Retinal pigment epithelial cell (primary cell): ENCODE measurements around the gene SLC49A4.

Experiments used
- DNase-seq: peaks from one replicate; pipeline ENCODE4 v3.0.0-alpha.2; 2010; ENCODE audit warnings: low read depth
- H3K4me3 ChIP-seq: 2 replicates; pipeline ENCODE4 v1.5.1; 2011; ENCODE audit warnings: mild to moderate bottlenecking, low read length, control low read depth, moderate library complexity
- TF ChIP-seq, protein P1 (sequence below): conservative IDR thresholded peaks from 2 replicates; pipeline ENCODE4 v1.5.1; 2011; ENCODE audit warnings: low read depth, low read length, control low read depth, inconsistent platforms

Gene SLC49A4

GRCh38 chr3:122873741-122874515 is 79.1 kb downstream of the SLC49A4 start:
- TF ChIP-seq, protein P1, sequence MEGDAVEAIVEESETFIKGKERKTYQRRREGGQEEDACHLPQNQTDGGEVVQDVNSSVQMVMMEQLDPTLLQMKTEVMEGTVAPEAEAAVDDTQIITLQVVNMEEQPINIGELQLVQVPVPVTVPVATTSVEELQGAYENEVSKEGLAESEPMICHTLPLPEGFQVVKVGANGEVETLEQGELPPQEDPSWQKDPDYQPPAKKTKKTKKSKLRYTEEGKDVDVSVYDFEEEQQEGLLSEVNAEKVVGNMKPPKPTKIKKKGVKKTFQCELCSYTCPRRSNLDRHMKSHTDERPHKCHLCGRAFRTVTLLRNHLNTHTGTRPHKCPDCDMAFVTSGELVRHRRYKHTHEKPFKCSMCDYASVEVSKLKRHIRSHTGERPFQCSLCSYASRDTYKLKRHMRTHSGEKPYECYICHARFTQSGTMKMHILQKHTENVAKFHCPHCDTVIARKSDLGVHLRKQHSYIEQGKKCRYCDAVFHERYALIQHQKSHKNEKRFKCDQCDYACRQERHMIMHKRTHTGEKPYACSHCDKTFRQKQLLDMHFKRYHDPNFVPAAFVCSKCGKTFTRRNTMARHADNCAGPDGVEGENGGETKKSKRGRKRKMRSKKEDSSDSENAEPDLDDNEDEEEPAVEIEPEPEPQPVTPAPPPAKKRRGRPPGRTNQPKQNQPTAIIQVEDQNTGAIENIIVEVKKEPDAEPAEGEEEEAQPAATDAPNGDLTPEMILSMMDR = no peak
- DNase-seq = no peak
- H3K4me3 ChIP-seq = no peak overlapping the region

GRCh38 chr3:122875547-122876127 is 80.8 kb downstream of the SLC49A4 start:
- TF ChIP-seq, protein P1 = no peak
- no peak for DNase-seq
- H3K4me3 ChIP-seq = no peak overlapping the region

GRCh38 chr3:122880173-122880572 is 85.3 kb downstream of the SLC49A4 start:
- TF ChIP-seq, protein P1 = no peak
- no peak for DNase-seq
- H3K4me3 ChIP-seq = no peak overlapping the region

DNA sequence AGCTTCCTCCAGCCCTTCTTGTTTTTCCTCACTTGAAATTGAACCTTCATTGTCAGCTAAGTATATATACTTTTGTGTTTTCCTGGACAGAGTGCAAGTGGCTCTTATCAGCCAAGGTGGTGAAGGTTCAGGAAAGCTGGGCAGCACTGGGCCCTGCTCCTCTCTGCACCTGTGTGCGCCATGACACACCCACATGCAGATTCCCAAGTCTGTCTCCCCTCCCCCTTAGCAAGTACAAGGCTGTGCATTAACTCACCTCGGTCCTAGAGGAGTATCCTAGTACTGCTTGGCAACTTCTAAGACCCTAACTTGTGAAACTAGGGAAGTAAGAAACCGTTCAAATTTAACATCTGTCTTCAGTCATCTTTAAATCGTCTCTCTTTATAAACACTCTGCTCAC is 85.8 kb downstream of the SLC49A4 start:
- no peak for DNase-seq
- H3K4me3 ChIP-seq = no peak overlapping the region
- TF ChIP-seq, protein P1 = no peak

- TF ChIP-seq, protein P1 = no peak
- no peak for DNase-seq
- H3K4me3 ChIP-seq = no peak overlapping the region
Measured at GRCh38 chr3:122882361-122882947, 87.6 kb downstream of the SLC49A4 start.

DNA sequence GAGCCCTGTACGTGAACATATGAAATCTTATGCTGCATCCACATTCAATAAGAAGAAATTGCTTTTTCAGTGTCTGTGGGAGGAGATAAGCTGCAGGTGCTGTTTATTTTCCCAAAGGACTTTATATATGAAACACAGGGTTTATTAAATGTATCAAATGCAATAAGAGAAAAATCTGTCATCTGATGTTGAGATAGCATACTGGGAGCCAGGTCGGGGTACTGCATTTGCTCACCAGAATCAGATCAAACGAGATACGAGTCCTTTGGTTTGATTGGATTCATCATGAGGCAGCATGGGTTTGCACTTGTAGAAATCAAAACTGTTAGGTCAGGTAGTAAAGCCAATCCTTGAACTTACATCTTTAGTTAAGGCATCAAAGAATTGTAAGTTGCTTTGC is 91.4 kb downstream of the SLC49A4 start:
- TF ChIP-seq, protein P1 = no peak
- no peak overlapping the region for H3K4me3 ChIP-seq
- DNase-seq = no peak
